Measurements from ENCODE around the gene PROSER3. TPM values are rescaled to one million over a fixed set of nuclear protein-coding genes. Genes with fewer than 3 reads are reported as not detected.

PROSER3 gene
- total RNA-seq, 2 experiments from 2014 or later = 17.2 to 66.1 TPM

- Histone ChIP-seq H3K9me3 (ENCODE audit: low read length) (no peaks in the 10 kb centered on the region), H3K4me2 (ENCODE audit: low read length) (peak within 1 kb of the TSS; percentile 79), H3K27ac (ENCODE audit: low read depth, low read length, poor library complexity, severe bottlenecking) (peak within 1 kb of the TSS; percentile 29), H3K79me2 (ENCODE audit: insufficient read depth, low read depth, low read length) (no peaks in the 10 kb centered on the region), H3K36me3 (ENCODE audit: insufficient read depth, low read length) (no peaks in the 10 kb centered on the region), H3K9me2 (ENCODE audit: insufficient read depth, low read length) (no peaks in the 10 kb centered on the region), H2AFZ (ENCODE audit: low read length) (peak within 1 kb of the TSS; percentile 11; the same call in 1 of the 2 replicates), H4K20me1 (ENCODE audit: insufficient read depth, low read length) (no peaks in the 10 kb centered on the region), H3K4me1 (ENCODE audit: insufficient read depth, low read length, poor library complexity, severe bottlenecking) (peaks cover 19% of the 10 kb centered on the region), H3K4me3 (ENCODE audit: low read depth, low read length, poor library complexity, severe bottlenecking) (peak within 1 kb of the TSS; percentile 80)
- DNase-seq (ENCODE audit: low spot score) = peak; percentile 100
- TF ChIP-seq EZH2phosphoT487 (IDR thresholded peaks at IDR 0.05; ENCODE audit: borderline replicate concordance, low read depth, low read length) = no peak
- BruUV-seq (replicated peaks) = no TSS peak
- POLR2A ChIA-PET = no interaction called here
- CTCF ChIA-PET (ENCODE audit: unreplicated experiment) = no interaction called here
- intact Hi-C loops (cut with micrococcal nuclease; ENCODE audit: unreplicated experiment) = loop anchor here (1.0 kb wide), 2 partner anchors 27 to 35 kb away; partner anchors contain the start of gene LIN37
These were observed 17.5 kb downstream of the PROSER3 start, which contains the start of gene ARHGAP33 for GRCh38 chr19:35775298-35776101. ARHGAP33 (plus strand) TSS chr19:35775564; CDS start chr19:35775659, 95 bp downstream.

GRCh38 chr19:35776102-35776788, 18.3 kb downstream of the PROSER3 start:
- CTCF ChIA-PET (ENCODE audit: unreplicated experiment) = interaction anchor here (0.6 kb wide), 1 partner anchor 9 kb away, joined by 7 read pairs; no protein-coding TSS in a partner anchor
- Histone ChIP-seq H3K9me2 (ENCODE audit: insufficient read depth, low read length) (no peaks in the 10 kb centered on the region), H3K4me3 (ENCODE audit: low read depth, low read length, poor library complexity, severe bottlenecking) (peak overlapping the region; percentile 80), H3K27ac (ENCODE audit: low read depth, low read length, poor library complexity, severe bottlenecking) (peak overlapping the region; percentile 29), H3K36me3 (ENCODE audit: insufficient read depth, low read length) (peaks cover 2% of the 10 kb centered on the region; the same call in 1 of the 2 replicates), H2AFZ (ENCODE audit: low read length) (no peak overlapping the region; the same call in 1 of the 2 replicates), H3K9me3 (ENCODE audit: low read length) (no peaks in the 10 kb centered on the region), H3K79me2 (ENCODE audit: insufficient read depth, low read depth, low read length) (no peaks in the 10 kb centered on the region), H3K4me2 (ENCODE audit: low read length) (peak overlapping the region; percentile 79), H4K20me1 (ENCODE audit: insufficient read depth, low read length) (no peaks in the 10 kb centered on the region), H3K4me1 (ENCODE audit: insufficient read depth, low read length, poor library complexity, severe bottlenecking) (peaks cover 19% of the 10 kb centered on the region)
- intact Hi-C loops (cut with micrococcal nuclease; ENCODE audit: unreplicated experiment) = no loop called here
- DNase-seq (ENCODE audit: low spot score) = no peak
- TF ChIP-seq CTCF (conservative IDR thresholded peaks at IDR 0.05; ENCODE audit: low read length) = no peak
- no peak for TF ChIP-seq EZH2phosphoT487 (IDR thresholded peaks at IDR 0.05; ENCODE audit: borderline replicate concordance, low read depth, low read length)
- POLR2A ChIA-PET = interaction anchor here (0.5 kb wide), 1 partner anchor 33 kb away, joined by 9 read pairs; no protein-coding TSS in a partner anchor
- TSS peak; percentile 52 for BruUV-seq (replicated peaks)

- Histone ChIP-seq H4K20me1 (ENCODE audit: insufficient read depth, low read length) (no peaks in the 10 kb centered on the region), H3K27ac (ENCODE audit: low read depth, low read length, poor library complexity, severe bottlenecking) (no peak overlapping the region), H3K4me1 (ENCODE audit: insufficient read depth, low read length, poor library complexity, severe bottlenecking) (peaks cover 19% of the 10 kb centered on the region), H3K79me2 (ENCODE audit: insufficient read depth, low read depth, low read length) (no peaks in the 10 kb centered on the region), H3K4me2 (ENCODE audit: low read length) (peak overlapping the region; percentile 79), H3K9me2 (ENCODE audit: insufficient read depth, low read length) (no peaks in the 10 kb centered on the region), H3K4me3 (ENCODE audit: low read depth, low read length, poor library complexity, severe bottlenecking) (no peak overlapping the region), H2AFZ (ENCODE audit: low read length) (no peak overlapping the region), H3K9me3 (ENCODE audit: low read length) (no peaks in the 10 kb centered on the region), H3K36me3 (ENCODE audit: insufficient read depth, low read length) (peaks cover 5% of the 10 kb centered on the region; the same call in 1 of the 2 replicates)
- BruUV-seq (replicated peaks) = no TSS peak
- TF ChIP-seq EZH2phosphoT487 (IDR thresholded peaks at IDR 0.05; ENCODE audit: borderline replicate concordance, low read depth, low read length) (no peak), CTCF (conservative IDR thresholded peaks at IDR 0.05; ENCODE audit: low read length) (no peak)
- CTCF ChIA-PET (ENCODE audit: unreplicated experiment) = interaction anchor here (0.5 kb wide), 1 partner anchor 82 kb away, joined by 5 read pairs; no protein-coding TSS in a partner anchor
- intact Hi-C loops (cut with micrococcal nuclease; ENCODE audit: unreplicated experiment) = no loop called here
- POLR2A ChIA-PET = no interaction called here
- no peak for DNase-seq (ENCODE audit: low spot score)
These were observed 19.3 kb downstream of the PROSER3 start for GRCh38 chr19:35777086-35777841.

Data from OCI-LY7 (cell line).